Measurements from ENCODE around the gene SULT1A2. TPM values are rescaled to one million over a fixed set of nuclear protein-coding genes. Genes with fewer than 3 reads are reported as not detected.

SULT1A2 gene
- polyA plus RNA-seq, 1 of the 3 experiments (the other 2 are of a cell fraction), result 0.07 TPM

GRCh38 chr16:28544998-28545397, 51.9 kb downstream of the SULT1A2 start:
- CTCF ChIA-PET, result interaction anchor here (0.7 kb wide), 1 partner anchor 51 kb away, joined by 3 read pairs; no protein-coding TSS in a partner anchor
- H3K9me2 ChIP-seq, result no peaks in the 10 kb centered on the region
- no peak for TF ChIP-seq SIN3A (IDR thresholded peaks at IDR 0.05; ENCODE audit: borderline replicate concordance, low read depth, low read length)
- no peak for TF ChIP-seq ZBTB33 (IDR thresholded peaks at IDR 0.05; ENCODE audit: borderline replicate concordance, low read depth)
- TF ChIP-seq RFX5 (IDR thresholded peaks at IDR 0.05; ENCODE audit: low read length), result no peak
- TF ChIP-seq NFIC (IDR thresholded peaks at IDR 0.05; ENCODE audit: borderline replicate concordance), result no peak
- no peak for TF ChIP-seq REST (IDR thresholded peaks at IDR 0.05; ENCODE audit: low read depth, low read length)
- H4K20me1 ChIP-seq (ENCODE audit: insufficient read depth), result no peaks in the 10 kb centered on the region
- no peak overlapping the region for H2AFZ ChIP-seq (ENCODE audit: low read depth)
- peaks cover 6% of the 10 kb centered on the region for H3F3A ChIP-seq (replicated peaks; ENCODE audit: insufficient read depth)
- no peaks in the 10 kb centered on the region for H3K27me3 ChIP-seq (ENCODE audit: insufficient read depth)
- no peaks in the 10 kb centered on the region for H3K79me2 ChIP-seq (ENCODE audit: insufficient read depth)
- H3K4me1 ChIP-seq (ENCODE audit: control insufficient read depth in 1 of 2, insufficient read depth in 2 of 2, low read depth in 1 of 2, low read length in 1 of 2), result peaks cover 0 to 5% of the 10 kb centered on the region in 2 experiments; a peak in 1 of 4 replicates
- H3K4me3 ChIP-seq (ENCODE audit: low read depth in 2 of 2, low read length in 1 of 2), result no peak overlapping the region
- WGBS (ENCODE audit: low lambda C conversion rate), result 74% methylated on average over 3 of the region's 3 CpGs
- DNase-seq, result no peak
- H3K4me2 ChIP-seq, result no peak overlapping the region
- no peak overlapping the region for H3K9ac ChIP-seq
- POLR2A ChIA-PET, result interaction anchor here (0.5 kb wide), 1 partner anchor 330 kb away, joined by 3 read pairs; no protein-coding TSS in a partner anchor
- no peaks in the 10 kb centered on the region for H3K36me3 ChIP-seq (replicated peaks in 1 of 2; ENCODE audit: control insufficient read depth in 1 of 2, insufficient read depth in 2 of 2, low read length in 1 of 2)
- H3K9me3 ChIP-seq, result no peaks in the 10 kb centered on the region
- no peak overlapping the region for H3K27ac ChIP-seq (ENCODE audit: low read depth in 2 of 2, low read length in 1 of 2)

GRCh38 chr16:28543072-28543471, 53.8 kb downstream of the SULT1A2 start:
- peaks cover 3% of the 10 kb centered on the region for H3F3A ChIP-seq (replicated peaks; ENCODE audit: insufficient read depth)
- H4K20me1 ChIP-seq (ENCODE audit: insufficient read depth), result no peaks in the 10 kb centered on the region
- H3K4me3 ChIP-seq (ENCODE audit: low read depth in 2 of 2, low read length in 1 of 2), result no peak overlapping the region
- DNase-seq, result no peak
- 85% methylated on average over 7 of the region's 7 CpGs for WGBS (ENCODE audit: low lambda C conversion rate)
- H3K4me2 ChIP-seq, result no peak overlapping the region
- no peak overlapping the region for H2AFZ ChIP-seq (ENCODE audit: low read depth)
- H3K27me3 ChIP-seq (ENCODE audit: insufficient read depth), result no peaks in the 10 kb centered on the region
- no peaks in the 10 kb centered on the region for H3K9me3 ChIP-seq
- H3K27ac ChIP-seq (ENCODE audit: low read depth in 2 of 2, low read length in 1 of 2), result no peak overlapping the region
- no peaks in the 10 kb centered on the region for H3K9me2 ChIP-seq
- H3K4me1 ChIP-seq (ENCODE audit: control insufficient read depth in 1 of 2, insufficient read depth in 2 of 2, low read depth in 1 of 2, low read length in 1 of 2), result peaks cover 0 to 5% of the 10 kb centered on the region in 2 experiments; a peak in 1 of 4 replicates
- H3K9ac ChIP-seq, result no peak overlapping the region
- ChIA-PET CTCF (no interaction called here), POLR2A (no interaction called here)
- H3K79me2 ChIP-seq (ENCODE audit: insufficient read depth), result no peaks in the 10 kb centered on the region
- H3K36me3 ChIP-seq (replicated peaks in 1 of 2; ENCODE audit: control insufficient read depth in 1 of 2, insufficient read depth in 2 of 2, low read length in 1 of 2), result no peaks in the 10 kb centered on the region
- no peak for TF ChIP-seq RCOR1 (IDR thresholded peaks at IDR 0.05; ENCODE audit: low read length)
- TF ChIP-seq USF2 (IDR thresholded peaks at IDR 0.05; ENCODE audit: borderline replicate concordance, low read depth, low read length), result no peak
- TF ChIP-seq JUND (IDR thresholded peaks at IDR 0.05), result no peak
- TF ChIP-seq ZBTB33 (IDR thresholded peaks at IDR 0.05; ENCODE audit: borderline replicate concordance, low read depth), result no peak
- no peak for TF ChIP-seq MAX (IDR thresholded peaks at IDR 0.05; ENCODE audit: low read depth)
- TF ChIP-seq CTCF (IDR thresholded peaks at IDR 0.05), result no peak
- TF ChIP-seq PBX3 (IDR thresholded peaks at IDR 0.05), result no peak
- no peak for TF ChIP-seq SIN3A (IDR thresholded peaks at IDR 0.05; ENCODE audit: borderline replicate concordance, low read depth, low read length)
- TF ChIP-seq MXI1 (IDR thresholded peaks at IDR 0.05; ENCODE audit: low read depth, low read length), result no peak
- no peak for TF ChIP-seq ELF1 (IDR thresholded peaks at IDR 0.05)
- TF ChIP-seq FOXJ3 (CRISPR knock-in tag; IDR thresholded peaks at IDR 0.05), result no peak
- no peak for TF ChIP-seq TEAD4 (IDR thresholded peaks at IDR 0.05; ENCODE audit: borderline replicate concordance, insufficient read depth)

All from SK-N-SH (cell line).